ENCODE data around the gene GPR63.

The GPR63 gene

DNA sequence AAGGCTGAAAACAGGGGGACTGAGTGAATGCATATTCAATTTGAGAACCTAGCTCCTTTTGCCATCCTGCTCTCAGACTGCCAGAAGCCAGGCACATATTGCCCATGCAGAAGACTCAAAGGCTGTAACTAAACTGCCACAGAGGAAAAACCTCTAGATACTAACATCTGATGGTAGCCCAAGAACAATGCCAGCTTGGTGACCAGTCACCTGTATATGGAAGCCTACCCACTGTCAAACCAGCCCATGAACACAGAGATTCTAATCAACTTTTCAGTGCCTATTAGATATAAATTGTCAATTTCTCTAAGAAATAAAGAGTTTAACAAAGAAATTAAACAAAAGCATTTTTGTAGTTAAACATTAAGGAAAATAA lies 34.2 kb downstream of the GPR63 start:
- no peak for DNase-seq
- Histone ChIP-seq H2BK120ac (ENCODE audit: low read depth, low read length) (no peak overlapping the region), H2AK5ac (ENCODE audit: low read length) (no peak overlapping the region), H3K79me1 (ENCODE audit: low read length) (peaks cover 5% of the 10 kb centered on the region), H3K4me2 (ENCODE audit: low read length) (no peak overlapping the region), H3K9ac (ENCODE audit: low read length) (no peak overlapping the region), H3K79me2 (ENCODE audit: control insufficient read depth, insufficient read depth, low read length) (no peaks in the 10 kb centered on the region), H2BK15ac (replicated peaks; ENCODE audit: low read depth) (no peak overlapping the region), H3K4ac (ENCODE audit: low read depth, low read length) (no peak overlapping the region), H3K36me3 (ENCODE audit: control insufficient read depth, insufficient read depth, low read length) (peaks cover 2% of the 10 kb centered on the region), H3K27me3 (ENCODE audit: insufficient read depth, low read length, poor library complexity) (no peaks in the 10 kb centered on the region), H3K23ac (ENCODE audit: low read length) (no peak overlapping the region), H3K56ac (ENCODE audit: low read length) (no peak overlapping the region), H2BK5ac (ENCODE audit: low read length) (no peak overlapping the region), H4K8ac (ENCODE audit: low read depth, low read length) (no peak overlapping the region), H4K5ac (ENCODE audit: low read length) (no peak overlapping the region), H3K4me1 (ENCODE audit: control insufficient read depth, low read depth, low read length) (no peaks in the 10 kb centered on the region), H3K18ac (ENCODE audit: low read length) (no peak overlapping the region), H3K27ac (ENCODE audit: low read depth, low read length) (no peak overlapping the region), H3K4me3 (ENCODE audit: low read length) (no peak overlapping the region)

DNA sequence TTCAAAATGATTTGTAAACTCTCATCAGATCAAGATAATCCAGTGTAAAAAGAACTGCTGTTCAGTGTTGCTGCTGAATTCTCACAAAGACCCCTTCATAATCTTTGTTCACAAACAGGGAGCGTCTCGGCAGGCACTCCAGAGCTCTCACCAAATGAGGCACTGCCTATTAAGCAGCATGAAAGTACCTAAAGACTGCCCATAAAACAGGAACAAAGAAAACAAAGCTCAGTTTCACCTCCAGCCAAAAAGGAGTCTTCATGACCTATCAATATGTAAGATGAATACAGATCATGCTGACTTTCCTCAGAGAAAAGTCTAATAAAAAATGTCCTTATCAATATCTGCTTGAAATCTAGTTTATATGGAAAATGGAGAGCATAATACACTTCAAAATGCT lies 41.8 kb downstream of the GPR63 start:
- no peak overlapping the region for H4K5ac ChIP-seq (ENCODE audit: low read length)
- no peak overlapping the region for H4K8ac ChIP-seq (ENCODE audit: low read depth, low read length)
- peaks cover 2% of the 10 kb centered on the region for H3K36me3 ChIP-seq (ENCODE audit: control insufficient read depth, insufficient read depth, low read length)
- H3K56ac ChIP-seq (ENCODE audit: low read length), result no peak overlapping the region
- H2AK5ac ChIP-seq (ENCODE audit: low read length), result no peak overlapping the region
- H3K79me1 ChIP-seq (ENCODE audit: low read length), result peaks cover 2% of the 10 kb centered on the region
- no peak for DNase-seq
- no peak overlapping the region for H3K4ac ChIP-seq (ENCODE audit: low read depth, low read length)
- no peak overlapping the region for H3K27ac ChIP-seq (ENCODE audit: low read depth, low read length)
- no peaks in the 10 kb centered on the region for H3K4me1 ChIP-seq (ENCODE audit: control insufficient read depth, low read depth, low read length)
- no peak overlapping the region for H3K4me2 ChIP-seq (ENCODE audit: low read length)
- WGBS (ENCODE audit: extremely low coverage, insufficient coverage, low lambda C conversion rate), result no CpG with 5 or more reads among the region's 2 CpGs
- H3K4me3 ChIP-seq (ENCODE audit: low read length), result no peak overlapping the region
- H3K79me2 ChIP-seq (ENCODE audit: control insufficient read depth, insufficient read depth, low read length), result no peaks in the 10 kb centered on the region
- H3K27me3 ChIP-seq (ENCODE audit: insufficient read depth, low read length, poor library complexity), result no peaks in the 10 kb centered on the region
- H3K18ac ChIP-seq (ENCODE audit: low read length), result no peak overlapping the region
- H2BK5ac ChIP-seq (ENCODE audit: low read length), result no peak overlapping the region
- H2BK15ac ChIP-seq (replicated peaks; ENCODE audit: low read depth), result no peak overlapping the region
- H2BK120ac ChIP-seq (ENCODE audit: low read depth, low read length), result no peak overlapping the region
- no peak overlapping the region for H3K9ac ChIP-seq (ENCODE audit: low read length)
- H3K23ac ChIP-seq (ENCODE audit: low read length), result no peak overlapping the region

DNA sequence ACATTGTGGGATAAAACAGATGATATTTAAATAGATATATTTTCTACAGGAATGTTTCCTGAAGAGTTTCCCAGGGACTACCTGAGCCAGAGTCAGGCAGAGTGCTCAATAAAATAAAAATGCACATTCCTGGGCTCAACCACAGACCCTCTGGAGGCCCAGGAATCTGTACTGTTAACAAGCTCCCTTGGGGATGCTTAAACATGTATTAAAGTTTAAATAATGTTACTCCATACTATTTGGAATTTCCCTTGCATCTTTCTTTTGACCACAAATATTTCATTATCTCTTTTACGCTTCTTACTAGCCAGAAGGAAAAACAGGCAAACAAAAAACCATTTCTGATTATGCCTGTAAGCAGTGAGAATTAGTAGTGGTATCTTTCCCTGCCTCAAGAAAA lies 42.3 kb downstream of the GPR63 start:
- Histone ChIP-seq H2BK15ac (replicated peaks; ENCODE audit: low read depth) (no peak overlapping the region), H3K27ac (ENCODE audit: low read depth, low read length) (no peak overlapping the region), H3K36me3 (ENCODE audit: control insufficient read depth, insufficient read depth, low read length) (peaks cover 2% of the 10 kb centered on the region), H4K8ac (ENCODE audit: low read depth, low read length) (no peak overlapping the region), H3K18ac (ENCODE audit: low read length) (no peak overlapping the region), H2AK5ac (ENCODE audit: low read length) (no peak overlapping the region), H3K27me3 (ENCODE audit: insufficient read depth, low read length, poor library complexity) (no peaks in the 10 kb centered on the region), H4K5ac (ENCODE audit: low read length) (no peak overlapping the region), H3K9ac (ENCODE audit: low read length) (no peak overlapping the region), H3K4me2 (ENCODE audit: low read length) (no peak overlapping the region), H2BK5ac (ENCODE audit: low read length) (no peak overlapping the region), H3K56ac (ENCODE audit: low read length) (no peak overlapping the region), H3K79me1 (ENCODE audit: low read length) (peaks cover 2% of the 10 kb centered on the region), H2BK120ac (ENCODE audit: low read depth, low read length) (no peak overlapping the region), H3K79me2 (ENCODE audit: control insufficient read depth, insufficient read depth, low read length) (no peaks in the 10 kb centered on the region), H3K4me3 (ENCODE audit: low read length) (no peak overlapping the region), H3K4ac (ENCODE audit: low read depth, low read length) (no peak overlapping the region), H3K23ac (ENCODE audit: low read length) (no peak overlapping the region), H3K4me1 (ENCODE audit: control insufficient read depth, low read depth, low read length) (no peaks in the 10 kb centered on the region)
- DNase-seq, result no peak
- no CpG with 5 or more reads among the region's 1 CpG for WGBS (ENCODE audit: extremely low coverage, insufficient coverage, low lambda C conversion rate)

DNA sequence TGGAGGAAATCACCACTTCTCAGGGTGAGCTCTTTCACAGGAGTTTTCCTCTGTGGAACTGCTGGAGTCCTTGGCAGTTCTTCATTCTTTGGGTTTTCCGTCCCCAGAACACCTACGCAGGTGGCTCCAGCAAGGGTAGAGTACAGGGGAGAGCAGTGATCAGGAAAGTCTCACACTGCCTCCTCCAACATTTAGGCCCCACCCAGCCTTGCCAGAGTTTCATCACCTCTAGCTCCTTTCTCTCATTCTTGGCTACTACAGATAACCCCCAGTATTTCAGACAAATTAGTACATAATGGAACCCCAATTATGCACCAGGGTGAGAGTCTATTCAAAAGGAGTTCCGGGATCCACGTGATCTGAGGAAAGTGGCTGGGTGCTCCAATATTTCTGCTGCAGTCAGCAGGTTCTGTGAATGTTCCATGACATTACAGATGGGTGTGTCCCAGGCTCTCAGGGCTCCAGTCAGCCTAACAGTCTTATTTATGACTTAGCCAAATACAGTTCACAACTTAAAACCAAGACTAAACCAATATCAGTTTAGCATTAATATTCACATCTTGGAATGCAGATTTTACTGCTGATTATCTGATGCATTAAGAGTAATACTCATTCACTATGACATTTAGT lies 44.6 kb downstream of the GPR63 start:
- H3K4ac ChIP-seq (ENCODE audit: low read depth, low read length), result no peak overlapping the region
- H2BK120ac ChIP-seq (ENCODE audit: low read depth, low read length), result no peak overlapping the region
- H3K23ac ChIP-seq (ENCODE audit: low read length), result no peak overlapping the region
- no peak overlapping the region for H3K18ac ChIP-seq (ENCODE audit: low read length)
- no peak overlapping the region for H3K56ac ChIP-seq (ENCODE audit: low read length)
- no peak for DNase-seq
- H3K4me3 ChIP-seq (ENCODE audit: low read length), result no peak overlapping the region
- H4K8ac ChIP-seq (ENCODE audit: low read depth, low read length), result no peak overlapping the region
- no CpG with 5 or more reads among the region's 4 CpGs for WGBS (ENCODE audit: extremely low coverage, insufficient coverage, low lambda C conversion rate)
- no peaks in the 10 kb centered on the region for H3K27me3 ChIP-seq (ENCODE audit: insufficient read depth, low read length, poor library complexity)
- no peaks in the 10 kb centered on the region for H3K36me3 ChIP-seq (ENCODE audit: control insufficient read depth, insufficient read depth, low read length)
- H2BK5ac ChIP-seq (ENCODE audit: low read length), result no peak overlapping the region
- H3K79me2 ChIP-seq (ENCODE audit: control insufficient read depth, insufficient read depth, low read length), result no peaks in the 10 kb centered on the region
- no peaks in the 10 kb centered on the region for H3K79me1 ChIP-seq (ENCODE audit: low read length)
- H2AK5ac ChIP-seq (ENCODE audit: low read length), result no peak overlapping the region
- H3K4me1 ChIP-seq (ENCODE audit: control insufficient read depth, low read depth, low read length), result no peaks in the 10 kb centered on the region
- H3K27ac ChIP-seq (ENCODE audit: low read depth, low read length), result no peak overlapping the region
- H2BK15ac ChIP-seq (replicated peaks; ENCODE audit: low read depth), result no peak overlapping the region
- no peak overlapping the region for H3K4me2 ChIP-seq (ENCODE audit: low read length)
- no peak overlapping the region for H3K9ac ChIP-seq (ENCODE audit: low read length)
- H4K5ac ChIP-seq (ENCODE audit: low read length), result no peak overlapping the region

DNA sequence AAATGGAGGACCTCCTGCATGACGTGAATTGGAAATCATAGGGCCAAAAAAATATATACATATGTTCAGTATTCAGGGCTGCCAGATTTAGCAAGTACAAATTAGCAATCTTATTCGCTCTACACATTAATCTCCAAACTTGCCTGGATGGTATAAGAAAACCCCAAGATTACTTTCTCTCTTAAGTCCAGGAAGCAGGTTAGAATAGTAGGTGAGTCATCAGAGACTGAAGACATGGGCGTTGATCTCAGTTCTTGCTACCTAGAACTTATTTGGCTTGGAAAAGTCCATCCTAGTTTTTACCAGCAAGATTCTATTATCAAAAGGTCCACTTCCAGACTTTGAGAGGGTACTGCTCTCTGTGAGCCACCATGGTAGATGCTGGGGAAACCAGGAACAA lies 47.4 kb downstream of the GPR63 start:
- Histone ChIP-seq H4K8ac (ENCODE audit: low read depth, low read length) (no peak overlapping the region), H3K4me3 (ENCODE audit: low read length) (no peak overlapping the region), H2AK5ac (ENCODE audit: low read length) (no peak overlapping the region), H3K18ac (ENCODE audit: low read length) (no peak overlapping the region), H2BK120ac (ENCODE audit: low read depth, low read length) (no peak overlapping the region), H3K27me3 (ENCODE audit: insufficient read depth, low read length, poor library complexity) (no peaks in the 10 kb centered on the region), H3K27ac (ENCODE audit: low read depth, low read length) (no peak overlapping the region), H3K79me2 (ENCODE audit: control insufficient read depth, insufficient read depth, low read length) (no peaks in the 10 kb centered on the region), H3K4ac (ENCODE audit: low read depth, low read length) (no peak overlapping the region), H3K56ac (ENCODE audit: low read length) (no peak overlapping the region), H2BK15ac (replicated peaks; ENCODE audit: low read depth) (no peak overlapping the region), H3K4me1 (ENCODE audit: control insufficient read depth, low read depth, low read length) (no peaks in the 10 kb centered on the region), H4K5ac (ENCODE audit: low read length) (no peak overlapping the region), H3K79me1 (ENCODE audit: low read length) (no peaks in the 10 kb centered on the region), H2BK5ac (ENCODE audit: low read length) (no peak overlapping the region), H3K4me2 (ENCODE audit: low read length) (no peak overlapping the region), H3K23ac (ENCODE audit: low read length) (no peak overlapping the region), H3K9ac (ENCODE audit: low read length) (no peak overlapping the region), H3K36me3 (ENCODE audit: control insufficient read depth, insufficient read depth, low read length) (no peaks in the 10 kb centered on the region)
- WGBS (ENCODE audit: extremely low coverage, insufficient coverage, low lambda C conversion rate), result no CpG with 5 or more reads among the region's 3 CpGs
- DNase-seq, result no peak

DNA sequence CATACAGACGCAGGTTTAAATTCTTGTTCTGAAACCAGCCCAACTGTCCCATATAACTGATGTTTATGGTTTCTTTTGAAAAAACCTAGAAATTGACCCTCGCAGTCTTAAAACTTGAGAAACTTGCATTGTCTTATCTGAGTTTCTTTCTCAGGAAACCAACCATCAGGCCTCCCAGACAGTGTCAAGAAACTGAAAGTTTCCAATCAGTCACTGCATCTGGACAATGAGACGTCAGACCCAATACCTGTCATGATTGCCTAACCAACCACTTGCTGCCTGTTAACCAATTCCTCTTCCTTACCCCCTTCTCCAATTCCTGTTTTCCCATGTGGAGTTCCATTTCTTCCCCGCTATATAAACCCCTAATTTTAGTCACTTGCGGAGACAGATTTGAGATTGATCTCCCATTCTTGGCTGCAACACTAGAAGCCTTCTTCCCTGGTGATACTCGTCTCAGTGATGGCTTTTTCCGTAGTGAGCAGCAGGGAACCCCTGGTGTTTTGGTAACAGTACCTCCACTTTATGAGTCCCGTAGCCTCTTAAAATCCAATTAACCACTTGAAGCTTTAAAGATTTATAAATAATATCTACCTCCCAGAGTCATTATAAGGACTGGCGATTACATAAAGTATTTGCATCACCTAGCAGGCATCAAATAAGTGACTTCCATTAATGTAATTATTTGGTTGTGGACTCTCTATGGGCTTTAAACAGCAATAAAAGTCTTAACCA lies 49.3 kb downstream of the GPR63 start:
- Histone ChIP-seq H3K9ac (ENCODE audit: low read length) (no peak overlapping the region), H3K79me1 (ENCODE audit: low read length) (no peaks in the 10 kb centered on the region), H3K18ac (ENCODE audit: low read length) (no peak overlapping the region), H2BK120ac (ENCODE audit: low read depth, low read length) (no peak overlapping the region), H3K4me3 (ENCODE audit: low read length) (no peak overlapping the region), H3K4me1 (ENCODE audit: control insufficient read depth, low read depth, low read length) (no peaks in the 10 kb centered on the region), H3K27me3 (ENCODE audit: insufficient read depth, low read length, poor library complexity) (no peaks in the 10 kb centered on the region), H3K36me3 (ENCODE audit: control insufficient read depth, insufficient read depth, low read length) (no peaks in the 10 kb centered on the region), H3K27ac (ENCODE audit: low read depth, low read length) (no peak overlapping the region), H2BK5ac (ENCODE audit: low read length) (no peak overlapping the region), H3K4me2 (ENCODE audit: low read length) (no peak overlapping the region), H3K79me2 (ENCODE audit: control insufficient read depth, insufficient read depth, low read length) (no peaks in the 10 kb centered on the region), H3K4ac (ENCODE audit: low read depth, low read length) (no peak overlapping the region), H4K8ac (ENCODE audit: low read depth, low read length) (no peak overlapping the region), H3K23ac (ENCODE audit: low read length) (no peak overlapping the region), H4K5ac (ENCODE audit: low read length) (no peak overlapping the region), H2BK15ac (replicated peaks; ENCODE audit: low read depth) (no peak overlapping the region), H2AK5ac (ENCODE audit: low read length) (no peak overlapping the region), H3K56ac (ENCODE audit: low read length) (no peak overlapping the region)
- whole genome bisulfite sequencing (ENCODE audit: extremely low coverage, insufficient coverage, low lambda C conversion rate), result no CpG with 5 or more reads among the region's 9 CpGs
- no peak for DNase-seq

Measured in mesendoderm (in vitro differentiated cells).